Measurements from ENCODE around the gene FAAH.

- TF ChIP-seq CREB1 (IDR thresholded peaks at IDR 0.05; ENCODE audit: low read depth) (no peak), MAX (IDR thresholded peaks at IDR 0.05) (no peak), YY1 (IDR thresholded peaks at IDR 0.05; ENCODE audit: low read depth) (no peak), TAF1 (IDR thresholded peaks at IDR 0.05; ENCODE audit: low read depth) (no peak), TEAD4 (IDR thresholded peaks at IDR 0.05) (no peak), RAD21 (IDR thresholded peaks at IDR 0.05; ENCODE audit: low read depth) (no peak), EP300 (IDR thresholded peaks at IDR 0.05; ENCODE audit: borderline replicate concordance) (no peak), CEBPB (IDR thresholded peaks at IDR 0.05) (no peak), REST (IDR thresholded peaks at IDR 0.05; ENCODE audit: low read depth) (no peak), FOXM1 (IDR thresholded peaks at IDR 0.05; ENCODE audit: borderline replicate concordance, low read depth) (no peak)
Observed at GRCh38 chr1:46380508-46380907, 13.6 kb upstream of the FAAH start.
